Activated B cell treated with CpG ODN at 0.5 μM for 24 hours (primary cell): ENCODE results near the gene ZNF534. TPM values are rescaled to one million over a fixed set of nuclear protein-coding genes. Genes with fewer than 3 reads are reported as not detected.

Experiments
- ATAC-seq: fragments of 200-7000 bp; cut with Tn5 transposase; one replicate; pipeline ENCODE4 v1.10.0; 2021; ENCODE audit warnings: low read depth, mild to moderate bottlenecking, moderate library complexity
- CTCF ChIA-PET: fragments of 350-600 bp; sonication (Branson Sonifier 250); formaldehyde crosslinking; loops from one replicate; lab custom pipeline; 2021; ENCODE audit warnings: antibody characterized with exemption; lab: Charles Lee
- POLR2A ChIA-PET: fragments of 350-600 bp; sonication (Branson Sonifier 250); formaldehyde crosslinking; loops from one replicate; lab custom pipeline; 2021; ENCODE audit warnings: antibody characterized with exemption; lab: Charles Lee
- DNase-seq: peaks from one replicate; pipeline ENCODE4 v3.0.0; 2022
- H3K27ac Mint-ChIP-seq: one replicate; pipeline ENCODE4 v1.8.0; 2020; ENCODE audit warnings: mixed read lengths
- H3K27me3 Mint-ChIP-seq: one replicate; pipeline ENCODE4 v1.8.0; 2021; ENCODE audit warnings: mixed read lengths
- H3K36me3 Mint-ChIP-seq: one replicate; pipeline ENCODE4 v1.8.0; 2021; ENCODE audit warnings: low read depth, mixed read lengths
- H3K4me1 Mint-ChIP-seq: one replicate; pipeline ENCODE4 v1.8.0; 2021; ENCODE audit warnings: mixed read lengths
- H3K4me3 Mint-ChIP-seq: one replicate; pipeline ENCODE4 v1.8.0; 2020; ENCODE audit warnings: mild to moderate bottlenecking, mixed read lengths
- H3K9me3 Mint-ChIP-seq: one replicate; pipeline ENCODE4 v1.8.0; 2020; ENCODE audit warnings: mixed read lengths
- intact Hi-C: fragments of 100-400 bp; cut with micrococcal nuclease; formaldehyde crosslinking; loops from one replicate; pipeline ENCODE4 v1.15.1; 2024
- total RNA-seq: library from RNA; stranded (reverse); gene quantifications from 2 replicates; pipeline ENCODE4 v1.2.3, GENCODE V29; 2022
- TF ChIP-seq, protein P1 (sequence below): fragments of 200-600 bp; IDR thresholded peaks from one replicate; pipeline ENCODE4 v1.8.0; 2022; ENCODE audit warnings: antibody characterized with exemption, mild to moderate bottlenecking

The ZNF534 gene
- total RNA-seq, 1 donor from 2014 or later, result 0.16 TPM

GRCh38 chr19:52415711-52416110 lies 13.2 kb upstream of the ZNF534 start:
- intact Hi-C loops, result no loop called here
- POLR2A ChIA-PET, result no interaction called here

GRCh38 chr19:52442179-52442578 lies 13.2 kb downstream of the ZNF534 start:
- Mint-ChIP-seq H3K36me3 (peaks cover 7% of the 10 kb centered on the region), H3K27me3 (no peaks in the 10 kb centered on the region), H3K27ac (no peak overlapping the region), H3K9me3 (peaks cover 52% of the 10 kb centered on the region), H3K4me1 (no peaks in the 10 kb centered on the region), H3K4me3 (no peak overlapping the region)
- TF ChIP-seq, protein P1, sequence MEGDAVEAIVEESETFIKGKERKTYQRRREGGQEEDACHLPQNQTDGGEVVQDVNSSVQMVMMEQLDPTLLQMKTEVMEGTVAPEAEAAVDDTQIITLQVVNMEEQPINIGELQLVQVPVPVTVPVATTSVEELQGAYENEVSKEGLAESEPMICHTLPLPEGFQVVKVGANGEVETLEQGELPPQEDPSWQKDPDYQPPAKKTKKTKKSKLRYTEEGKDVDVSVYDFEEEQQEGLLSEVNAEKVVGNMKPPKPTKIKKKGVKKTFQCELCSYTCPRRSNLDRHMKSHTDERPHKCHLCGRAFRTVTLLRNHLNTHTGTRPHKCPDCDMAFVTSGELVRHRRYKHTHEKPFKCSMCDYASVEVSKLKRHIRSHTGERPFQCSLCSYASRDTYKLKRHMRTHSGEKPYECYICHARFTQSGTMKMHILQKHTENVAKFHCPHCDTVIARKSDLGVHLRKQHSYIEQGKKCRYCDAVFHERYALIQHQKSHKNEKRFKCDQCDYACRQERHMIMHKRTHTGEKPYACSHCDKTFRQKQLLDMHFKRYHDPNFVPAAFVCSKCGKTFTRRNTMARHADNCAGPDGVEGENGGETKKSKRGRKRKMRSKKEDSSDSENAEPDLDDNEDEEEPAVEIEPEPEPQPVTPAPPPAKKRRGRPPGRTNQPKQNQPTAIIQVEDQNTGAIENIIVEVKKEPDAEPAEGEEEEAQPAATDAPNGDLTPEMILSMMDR, result no peak
- DNase-seq, result no peak
- no peak for ATAC-seq
- intact Hi-C loops, result no loop called here
- ChIA-PET POLR2A (no interaction called here), CTCF (no interaction called here)

More at GRCh38 chr19:52415711-52416110, 13.2 kb upstream of the ZNF534 start:
- ATAC-seq, result no peak
- no peaks in the 10 kb centered on the region for H3K27me3 Mint-ChIP-seq
- no peak overlapping the region for H3K27ac Mint-ChIP-seq
- peaks cover 51% of the 10 kb centered on the region for H3K9me3 Mint-ChIP-seq
- H3K4me3 Mint-ChIP-seq, result no peak overlapping the region
- no peaks in the 10 kb centered on the region for H3K4me1 Mint-ChIP-seq
- H3K36me3 Mint-ChIP-seq, result peaks cover 61% of the 10 kb centered on the region
- no peak for DNase-seq
- TF ChIP-seq, protein P1, result no peak
- CTCF ChIA-PET, result no interaction called here

DNA sequence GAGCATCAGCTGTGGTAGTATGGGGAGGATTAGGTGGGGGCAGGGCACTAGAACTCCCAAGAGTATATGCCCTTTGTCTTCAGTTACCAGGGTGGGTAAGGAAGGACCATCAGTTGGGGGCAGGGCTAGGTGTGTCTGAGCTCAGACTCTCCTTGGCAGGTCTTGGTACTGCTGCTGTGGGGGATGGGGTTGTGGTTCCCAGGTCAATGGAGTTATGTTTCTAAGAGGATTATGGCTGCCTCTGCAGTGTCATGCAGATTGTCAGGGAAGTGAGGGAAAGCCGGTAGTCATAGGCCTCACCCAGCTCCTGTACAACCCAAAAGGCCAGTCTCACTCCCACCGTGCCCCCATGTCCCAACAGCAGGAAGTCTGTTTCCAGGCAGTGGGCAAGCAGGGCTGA lies 15.6 kb downstream of the ZNF534 start:
- ATAC-seq, result no peak
- no peak overlapping the region for H3K4me3 Mint-ChIP-seq
- H3K27me3 Mint-ChIP-seq, result no peaks in the 10 kb centered on the region

GRCh38 chr19:52451241-52451640 lies 22.3 kb downstream of the ZNF534 start:
- no peak for ATAC-seq
- ChIA-PET POLR2A (no interaction called here), CTCF (interaction anchor here (0.6 kb wide), 1 partner anchor 73 kb away, joined by 3 read pairs; no protein-coding TSS in a partner anchor)
- intact Hi-C loops, result no loop called here
- TF ChIP-seq, protein P1, result no peak
- Mint-ChIP-seq H3K36me3 (peaks cover 39% of the 10 kb centered on the region), H3K27me3 (no peaks in the 10 kb centered on the region), H3K4me3 (no peak overlapping the region), H3K9me3 (peaks cover 56% of the 10 kb centered on the region), H3K27ac (no peak overlapping the region), H3K4me1 (peaks cover 14% of the 10 kb centered on the region)
- no peak for DNase-seq

More for the DNA sequence above, 15.6 kb downstream of the ZNF534 start:
- ChIA-PET CTCF (no interaction called here), POLR2A (interaction anchor here (0.6 kb wide), 1 partner anchor 659 kb away, joined by 3 read pairs; no protein-coding TSS in a partner anchor)
- Mint-ChIP-seq H3K9me3 (peaks cover 52% of the 10 kb centered on the region), H3K27ac (no peak overlapping the region), H3K4me1 (no peaks in the 10 kb centered on the region), H3K36me3 (peaks cover 7% of the 10 kb centered on the region)
- TF ChIP-seq, protein P1, result no peak
- intact Hi-C loops, result no loop called here
- DNase-seq, result no peak

GRCh38 chr19:52453324-52454094 lies 24.6 kb downstream of the ZNF534 start, which contains the start of gene ZNF578:
ZNF578 (plus strand) TSS chr19:52453553; CDS start chr19:52501846, 48,293 bp downstream.
- Mint-ChIP-seq H3K27ac (peak within 1 kb of the TSS; percentile 61), H3K27me3 (no peaks in the 10 kb centered on the region), H3K36me3 (peaks cover 59% of the 10 kb centered on the region), H3K9me3 (peaks cover 60% of the 10 kb centered on the region), H3K4me1 (peaks cover 14% of the 10 kb centered on the region), H3K4me3 (peak within 1 kb of the TSS; percentile 86)
- intact Hi-C loops, result no loop called here
- DNase-seq (peak; percentile 28), ATAC-seq (peak; percentile 83)
- ChIA-PET POLR2A (interaction anchor here (0.6 kb wide), 3 partner anchors 55 to 703 kb away, joined by 4 to 6 read pairs (median 4); partner anchors contain the start of genes PPP2R1A and ZNF528), CTCF (no interaction called here)
- TF ChIP-seq, protein P1, result no peak
